ENCODE measurements around the gene XYLT1.
A peak's percentile ranks its signal among the peaks of the same experiment; 100 is the strongest.

XYLT1 gene

GRCh38 chr16:17286443-17286842 lies 184.3 kb downstream of the XYLT1 start:
- no peak for DNase-seq (ENCODE audit: low read depth in 2 of 2)

- no peak for DNase-seq (ENCODE audit: low read depth in 2 of 2)
Measured at GRCh38 chr16:17283016-17283415, 187.7 kb downstream of the XYLT1 start.

- DNase-seq (ENCODE audit: low read depth in 2 of 2), result no peak
Measured at GRCh38 chr16:17282247-17282646, 188.5 kb downstream of the XYLT1 start.

GRCh38 chr16:17281052-17281451 lies 189.7 kb downstream of the XYLT1 start:
- DNase-seq (ENCODE audit: low read depth in 2 of 2), result no peak

GRCh38 chr16:17278988-17279387 lies 191.8 kb downstream of the XYLT1 start:
- no peak for DNase-seq (ENCODE audit: low read depth in 2 of 2)

GRCh38 chr16:17277981-17278381 lies 192.8 kb downstream of the XYLT1 start:
- DNase-seq (ENCODE audit: low read depth in 2 of 2), result no peak

GRCh38 chr16:17276610-17277009 lies 194.2 kb downstream of the XYLT1 start:
- DNase-seq (ENCODE audit: low read depth in 2 of 2), result no peak

- no peak for DNase-seq (ENCODE audit: low read depth in 2 of 2)
Measured at GRCh38 chr16:17276010-17276530, 194.7 kb downstream of the XYLT1 start.

- DNase-seq (ENCODE audit: low read depth in 2 of 2), result no peak
Measured at GRCh38 chr16:17275076-17276009, 195.4 kb downstream of the XYLT1 start.

- peak; percentile 19 to 30 for DNase-seq (ENCODE audit: low read depth in 2 of 2)
Measured at GRCh38 chr16:17273142-17273561, 197.6 kb downstream of the XYLT1 start.

- no peak for DNase-seq (ENCODE audit: low read depth in 2 of 2)
Measured at GRCh38 chr16:17272716-17273115, 198.0 kb downstream of the XYLT1 start.

GRCh38 chr16:17271687-17272086 lies 199.1 kb downstream of the XYLT1 start:
- no peak for DNase-seq (ENCODE audit: low read depth in 2 of 2)

GRCh38 chr16:17270683-17271109 lies 200.1 kb downstream of the XYLT1 start:
- DNase-seq (ENCODE audit: low read depth in 2 of 2), result no peak

GRCh38 chr16:17270111-17270510 lies 200.6 kb downstream of the XYLT1 start:
- DNase-seq (ENCODE audit: low read depth in 2 of 2), result no peak

GRCh38 chr16:17269439-17269838 lies 201.3 kb downstream of the XYLT1 start:
- no peak for DNase-seq (ENCODE audit: low read depth in 2 of 2)

GRCh38 chr16:17266608-17267313 lies 204.0 kb downstream of the XYLT1 start:
- no peak for DNase-seq (ENCODE audit: low read depth in 2 of 2)

- no peak for DNase-seq (ENCODE audit: low read depth in 2 of 2)
Measured at GRCh38 chr16:17265154-17265553, 205.6 kb downstream of the XYLT1 start.

GRCh38 chr16:17261197-17261858 lies 209.4 kb downstream of the XYLT1 start:
- no peak for DNase-seq (ENCODE audit: low read depth in 2 of 2)

- DNase-seq (ENCODE audit: low read depth in 2 of 2), result no peak
Measured at GRCh38 chr16:17260276-17260849, 210.4 kb downstream of the XYLT1 start.

GRCh38 chr16:17259751-17260270 lies 210.9 kb downstream of the XYLT1 start:
- DNase-seq (ENCODE audit: low read depth in 2 of 2), result no peak
